ENCODE measurements around the gene PKMYT1. TPM values are rescaled to one million over a fixed set of nuclear protein-coding genes. Genes with fewer than 3 reads are reported as not detected.

The PKMYT1 gene
- total and polyA plus RNA-seq, 2 of the 4 experiments (the other 2 are of a cell fraction): 1.8 to 14.9 TPM

- no peak overlapping the region for H3K9ac ChIP-seq (ENCODE audit: low read depth, low read length)
- WGBS, 2 experiments (ENCODE audit: extremely low coverage in 2 of 2, insufficient read length in 1 of 2): 78% methylated on average over 3 of the region's 5 CpGs; no CpG with 5 or more reads in 1 of the 2 experiments
- H2AK9ac ChIP-seq (replicated peaks; ENCODE audit: low read depth, low read length, poor library complexity): no peak overlapping the region
- no peak overlapping the region for H3K4ac ChIP-seq (ENCODE audit: low read depth, low read length)
- peaks cover 3% of the 10 kb centered on the region; the same call in 1 of the 2 replicates for H3K4me1 ChIP-seq (ENCODE audit: control insufficient read depth, insufficient read depth, low read length)
- peaks cover 16% of the 10 kb centered on the region for H3K9me1 ChIP-seq (ENCODE audit: insufficient read depth, low read length)
- H2BK5ac ChIP-seq (ENCODE audit: low read depth, low read length, poor library complexity, severe bottlenecking): no peak overlapping the region
- no peak overlapping the region for H4K8ac ChIP-seq (ENCODE audit: low read depth in 2 of 2, low read length in 2 of 2)
- ChIA-PET CTCF (no interaction called here), POLR2A (ENCODE audit: unreplicated experiment) (no interaction called here)
- H3K36me3 ChIP-seq (ENCODE audit: control insufficient read depth, insufficient read depth, low read length): peaks cover 2% of the 10 kb centered on the region; the same call in 1 of the 2 replicates
- H2BK20ac ChIP-seq (ENCODE audit: low read depth, low read length): no peak overlapping the region
- no peaks in the 10 kb centered on the region for H3K27me3 ChIP-seq (ENCODE audit: control insufficient read depth, insufficient read depth, low read length)
- in situ Hi-C loops (cut with MboI; ENCODE audit: low sequenced_read_pairs) (no loop called here), dilution Hi-C loops (cut with HindIII; ENCODE audit: low sequenced_read_pairs, unreplicated experiment) (no loop called here), intact Hi-C loops (cut with micrococcal nuclease) (no loop called here)
- no peak for TF ChIP-seq USF2 (IDR thresholded peaks at IDR 0.05; ENCODE audit: low read depth, low read length)
- TF ChIP-seq CHD1 (IDR thresholded peaks at IDR 0.05; ENCODE audit: low read depth, low read length): no peak
- TF ChIP-seq POLR2A (IDR thresholded peaks at IDR 0.05; ENCODE audit: low read depth, low read length): no peak
- H4K91ac ChIP-seq (ENCODE audit: insufficient read depth, low read depth, low read length): no peak overlapping the region
- no peaks in the 10 kb centered on the region for H3K9me3 ChIP-seq (ENCODE audit: control insufficient read depth, insufficient read depth, low read length)
- H3K79me1 ChIP-seq (ENCODE audit: low read depth in 1 of 2, low read length in 2 of 2): peaks cover 7 to 30% of the 10 kb centered on the region in 2 experiments
- no peak overlapping the region for H2AFZ ChIP-seq (replicated peaks; ENCODE audit: low read length, poor library complexity)
- peaks cover 24% of the 10 kb centered on the region for H4K20me1 ChIP-seq (ENCODE audit: insufficient read depth, low read length)
- ATAC-seq (ENCODE audit: low read depth): no peak
- H2BK120ac ChIP-seq (ENCODE audit: low read depth, low read length): no peak overlapping the region
- H3K23ac ChIP-seq (ENCODE audit: low read depth, low read length): no peak overlapping the region
- H3K56ac ChIP-seq (ENCODE audit: extremely low read depth, insufficient read depth, low read length): no peak overlapping the region
- DNase-seq: no peak
- H3K14ac ChIP-seq (replicated peaks; ENCODE audit: low read depth, low read length): no peak overlapping the region
- no peak overlapping the region for H2BK15ac ChIP-seq (ENCODE audit: low read depth, low read length)
- no peak overlapping the region for H3K4me3 ChIP-seq (ENCODE audit: insufficient read depth, low read depth, low read length)
- H3K4me2 ChIP-seq (ENCODE audit: low read depth, low read length): no peak overlapping the region
- BruUV-seq (replicated peaks): no TSS peak
- no peak overlapping the region for H3K18ac ChIP-seq (ENCODE audit: low read depth, low read length)
- H4K5ac ChIP-seq (ENCODE audit: low read depth, low read length): no peak overlapping the region
- H2AK5ac ChIP-seq (ENCODE audit: low read depth, low read length): no peak overlapping the region
- no peak overlapping the region for H3K27ac ChIP-seq (ENCODE audit: insufficient read depth, low read length)
These were observed 7.2 kb downstream of the PKMYT1 start for GRCh38 chr16:2973093-2973492.
